Fibroblast of the aortic adventitia (primary cell): Measurements from ENCODE around the gene ESYT2. TPM values are rescaled to one million over a fixed set of nuclear protein-coding genes. Genes with fewer than 3 reads are reported as not detected.

Experiments
- DNase-seq: peaks from one replicate; pipeline ENCODE4 v3.0.0-alpha.2; 2010; ENCODE audit warnings: low read depth
- H3K4me3 ChIP-seq: 2 replicates; pipeline ENCODE4 v1.5.1; 2011; ENCODE audit warnings: low read depth, mild to moderate bottlenecking, control low read depth, low read length, moderate library complexity
- total RNA-seq: library from RNA; depleted of rRNA; stranded (reverse); fragments of >200 nt; gene quantifications from 2 replicates; pipeline ENCODE4 v1.2.3, GENCODE V29; 2012; ENCODE audit warnings: low replicate concordance
- TF ChIP-seq, protein P1 (sequence below): IDR thresholded peaks from 2 replicates; pipeline ENCODE4 v1.5.1; 2011; ENCODE audit warnings: mild to moderate bottlenecking, low read length, control low read depth, inconsistent platforms; ENCODE audit not compliant: insufficient read depth

Gene ESYT2
- total RNA-seq, 1 donor: 105 TPM

- H3K4me3 ChIP-seq: no peak overlapping the region
- no peak for DNase-seq
- TF ChIP-seq, protein P1, sequence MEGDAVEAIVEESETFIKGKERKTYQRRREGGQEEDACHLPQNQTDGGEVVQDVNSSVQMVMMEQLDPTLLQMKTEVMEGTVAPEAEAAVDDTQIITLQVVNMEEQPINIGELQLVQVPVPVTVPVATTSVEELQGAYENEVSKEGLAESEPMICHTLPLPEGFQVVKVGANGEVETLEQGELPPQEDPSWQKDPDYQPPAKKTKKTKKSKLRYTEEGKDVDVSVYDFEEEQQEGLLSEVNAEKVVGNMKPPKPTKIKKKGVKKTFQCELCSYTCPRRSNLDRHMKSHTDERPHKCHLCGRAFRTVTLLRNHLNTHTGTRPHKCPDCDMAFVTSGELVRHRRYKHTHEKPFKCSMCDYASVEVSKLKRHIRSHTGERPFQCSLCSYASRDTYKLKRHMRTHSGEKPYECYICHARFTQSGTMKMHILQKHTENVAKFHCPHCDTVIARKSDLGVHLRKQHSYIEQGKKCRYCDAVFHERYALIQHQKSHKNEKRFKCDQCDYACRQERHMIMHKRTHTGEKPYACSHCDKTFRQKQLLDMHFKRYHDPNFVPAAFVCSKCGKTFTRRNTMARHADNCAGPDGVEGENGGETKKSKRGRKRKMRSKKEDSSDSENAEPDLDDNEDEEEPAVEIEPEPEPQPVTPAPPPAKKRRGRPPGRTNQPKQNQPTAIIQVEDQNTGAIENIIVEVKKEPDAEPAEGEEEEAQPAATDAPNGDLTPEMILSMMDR: no peak
These were observed 100.2 kb downstream of the ESYT2 start for GRCh38 chr7:158728911-158729645.

DNA sequence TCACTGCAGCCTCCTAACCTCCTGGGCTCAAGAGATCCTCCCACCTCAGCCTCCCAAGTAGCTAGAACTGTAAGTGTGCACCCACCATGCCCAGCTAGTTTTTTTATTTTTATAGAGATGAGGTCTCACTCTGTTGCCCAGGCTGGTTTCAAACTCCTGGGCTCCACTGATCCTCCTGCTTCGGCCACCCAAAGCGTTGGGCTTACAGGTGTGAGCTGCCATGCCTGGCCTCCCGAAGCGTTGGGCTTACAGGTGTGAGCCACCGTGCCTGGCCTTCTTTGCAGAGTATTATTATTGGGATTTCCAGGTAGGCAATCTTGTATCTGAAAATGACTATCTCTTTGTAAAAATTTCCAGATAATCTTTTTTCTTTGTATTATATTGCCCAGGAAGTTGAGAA lies 101.6 kb downstream of the ESYT2 start:
- TF ChIP-seq, protein P1: no peak
- H3K4me3 ChIP-seq: no peak overlapping the region
- DNase-seq: no peak

DNA sequence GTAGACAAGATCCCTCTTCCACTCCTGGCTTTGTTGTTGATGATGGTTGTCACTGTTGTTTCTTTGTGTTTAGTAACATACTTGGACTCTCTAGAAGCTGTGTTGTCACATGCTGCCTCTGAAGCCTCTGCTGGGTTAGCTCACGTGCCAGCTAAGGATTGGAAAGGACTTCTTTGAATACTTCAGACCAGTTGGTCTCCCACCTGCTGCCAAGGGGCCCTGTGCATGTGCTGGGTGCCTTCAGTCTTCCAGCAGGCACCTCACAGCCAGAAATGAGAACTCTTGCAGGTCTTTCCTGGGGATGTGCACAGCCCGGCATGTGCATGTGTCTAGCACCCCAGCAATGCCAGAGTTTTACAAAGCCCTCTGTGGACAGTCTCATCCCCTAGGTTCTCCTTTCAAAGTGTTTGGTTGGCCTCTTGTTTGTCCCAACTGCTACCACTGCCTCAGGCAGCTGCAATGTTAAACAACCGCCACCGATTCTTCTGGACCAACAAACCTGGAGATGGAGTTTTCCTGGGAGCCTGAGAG lies 103.0 kb downstream of the ESYT2 start:
- no peak overlapping the region for H3K4me3 ChIP-seq
- TF ChIP-seq, protein P1: no peak
- no peak for DNase-seq

- DNase-seq: no peak
- TF ChIP-seq, protein P1: no peak
- no peak overlapping the region for H3K4me3 ChIP-seq
These were observed 103.9 kb downstream of the ESYT2 start for GRCh38 chr7:158725506-158725800.

DNA sequence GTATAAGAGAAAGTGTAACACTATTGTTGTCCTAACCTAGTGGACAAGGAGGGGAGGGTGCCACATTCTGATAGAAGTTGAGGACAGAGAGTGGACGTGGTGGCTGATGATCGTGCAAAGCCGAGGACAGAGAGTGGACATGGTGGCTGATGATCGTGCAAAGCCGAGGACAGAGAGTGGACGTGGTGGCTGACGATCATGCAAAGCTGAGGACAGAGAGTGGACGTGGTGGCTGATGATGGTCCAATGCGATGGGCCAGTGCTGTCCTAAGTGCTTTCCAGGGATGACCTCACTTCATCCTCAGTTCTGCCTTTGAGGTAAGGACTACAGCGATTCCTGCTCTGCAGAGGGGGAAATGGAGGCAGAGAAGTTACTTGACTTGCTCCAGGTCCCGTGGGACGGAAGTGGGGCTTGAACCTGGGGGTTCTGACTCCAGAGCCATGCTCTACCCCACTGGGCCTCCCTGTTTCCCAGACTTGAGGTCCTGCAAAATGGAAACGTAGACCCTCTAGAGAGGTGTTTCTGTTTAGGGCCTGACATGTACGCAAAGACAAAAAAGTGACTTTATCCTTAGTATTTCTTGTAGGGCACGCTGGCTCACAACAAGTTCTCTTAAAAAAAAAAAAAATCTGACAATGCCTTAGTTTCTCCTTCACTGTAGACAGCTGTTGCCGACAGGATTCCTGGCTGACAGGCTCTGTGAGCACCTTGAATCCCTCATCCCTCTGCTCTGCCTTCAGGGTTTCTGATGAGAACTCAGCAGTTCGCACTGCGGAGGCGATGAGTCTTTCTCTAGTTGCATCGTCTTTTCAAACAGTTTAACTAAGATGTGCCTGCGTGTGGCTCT lies 104.4 kb downstream of the ESYT2 start:
- H3K4me3 ChIP-seq: no peak overlapping the region
- no peak for DNase-seq
- TF ChIP-seq, protein P1: no peak

- no peak overlapping the region for H3K4me3 ChIP-seq
- no peak for DNase-seq
- TF ChIP-seq, protein P1: no peak
These were observed 105.5 kb downstream of the ESYT2 start for GRCh38 chr7:158723714-158724385.
